Trophoblast cell (in vitro differentiated cells and primary cell): ENCODE data around the gene TXNL1.
"Not testable (repeated sequence)": the region's sequence is repeated elsewhere in the genome, so short reads cannot be mapped to it uniquely, and the experiment has no call there.

Experiments used
- DNase-seq, 2 donors: peaks; one replicate each; pipeline ENCODE4 v3.0.0-alpha.2; 2016
- H2AFZ ChIP-seq: 2 replicates; pipeline ENCODE4 v1.6.1; 2013; ENCODE audit warnings: low read length, moderate library complexity, mild to moderate bottlenecking; ENCODE audit not compliant: insufficient read depth, poor library complexity
- H2AK5ac ChIP-seq: 2 replicates; pipeline ENCODE4 v1.6.1; 2013; ENCODE audit warnings: mild to moderate bottlenecking, low read length
- H2BK120ac ChIP-seq: 2 replicates; pipeline ENCODE4 v1.6.1; 2013; ENCODE audit warnings: low read length, mild to moderate bottlenecking, moderate library complexity; ENCODE audit not compliant: insufficient read depth, poor library complexity
- H2BK12ac ChIP-seq: 2 replicates; pipeline ENCODE4 v1.6.1; 2013; ENCODE audit warnings: mild to moderate bottlenecking, low read length, moderate library complexity
- H2BK5ac ChIP-seq: 2 replicates; pipeline ENCODE4 v1.6.1; 2013; ENCODE audit warnings: low read length, low read depth, moderate library complexity, mild to moderate bottlenecking; ENCODE audit not compliant: poor library complexity
- H3K14ac ChIP-seq: 2 replicates; pipeline ENCODE4 v1.6.1; 2013; ENCODE audit warnings: mild to moderate bottlenecking, low read length
- H3K18ac ChIP-seq: 2 replicates; pipeline ENCODE4 v1.6.1; 2013; ENCODE audit warnings: mild to moderate bottlenecking, low read length
- H3K23ac ChIP-seq: 2 replicates; pipeline ENCODE4 v1.6.1; 2013; ENCODE audit warnings: low read length
- H3K27ac ChIP-seq: 2 replicates; pipeline ENCODE4 v1.5.1; 2013; ENCODE audit warnings: low read depth, mild to moderate bottlenecking, inconsistent platforms, low read length, moderate library complexity
- H3K27me3 ChIP-seq: 2 replicates; pipeline ENCODE4 v1.6.1; 2013; ENCODE audit warnings: inconsistent platforms, mild to moderate bottlenecking, low read length, moderate library complexity; ENCODE audit not compliant: insufficient read depth
- H3K36me3 ChIP-seq, 2 experiments: 1 replicate in 1 of 2; 2 replicates in 1 of 2; pipeline ENCODE4 v1.6.1; 2013; ENCODE audit warnings: low read length in 2 of 2, mild to moderate bottlenecking in 2 of 2, moderate library complexity in 1 of 2; ENCODE audit not compliant: insufficient read depth in 2 of 2, control insufficient read depth in 1 of 2
- H3K4ac ChIP-seq: 2 replicates; pipeline ENCODE4 v1.6.1; 2013; ENCODE audit warnings: low read depth, mild to moderate bottlenecking, low read length, moderate library complexity
- H3K4me1 ChIP-seq, 2 experiments: 1 replicate in 1 of 2; 2 replicates in 1 of 2; pipeline ENCODE4 v1.6.1; 2013; ENCODE audit warnings: low read length in 2 of 2, mild to moderate bottlenecking in 2 of 2, moderate library complexity in 1 of 2; ENCODE audit not compliant: insufficient read depth in 2 of 2, control insufficient read depth in 1 of 2
- H3K4me2 ChIP-seq: 2 replicates; pipeline ENCODE4 v1.6.1; 2013; ENCODE audit warnings: inconsistent platforms, mild to moderate bottlenecking, low read length, moderate library complexity
- H3K4me3 ChIP-seq: 2 replicates; pipeline ENCODE4 v1.5.1; 2013; ENCODE audit warnings: mild to moderate bottlenecking, low read depth, low read length, inconsistent platforms
- H3K79me1 ChIP-seq: one replicate; pipeline ENCODE4 v1.6.1; 2013; ENCODE audit warnings: low read length
- H3K79me2 ChIP-seq: 2 replicates; pipeline ENCODE4 v1.6.1; 2013; ENCODE audit warnings: low read length, mild to moderate bottlenecking; ENCODE audit not compliant: control insufficient read depth, insufficient read depth, poor library complexity
- H3K9ac ChIP-seq: 2 replicates; pipeline ENCODE4 v1.6.1; 2013; ENCODE audit warnings: mild to moderate bottlenecking, low read length
- H3K9me3 ChIP-seq: 2 replicates; pipeline ENCODE4 v1.6.1; 2013; ENCODE audit warnings: low read depth, mild to moderate bottlenecking, control low read depth, inconsistent platforms, low read length; ENCODE audit not compliant: insufficient read depth
- H4K12ac ChIP-seq: 2 replicates; pipeline ENCODE4 v1.6.1; 2013; ENCODE audit warnings: low read depth, mild to moderate bottlenecking, low read length, moderate library complexity
- H4K8ac ChIP-seq: 2 replicates; pipeline ENCODE4 v1.6.1; 2013; ENCODE audit warnings: low read depth, mild to moderate bottlenecking, low read length, moderate library complexity
- H4K91ac ChIP-seq: one replicate; pipeline ENCODE4 v1.6.1; 2013; ENCODE audit warnings: low read depth, mild to moderate bottlenecking, low read length, moderate library complexity
- WGBS: extraction: QIAGEN DNeasy Blood & Tissue Kit; methylation state at CpG from one replicate; pipeline ENCODE4 v1.1.7; 2013; ENCODE audit warnings: missing lambda C conversion rate; ENCODE audit not compliant: insufficient read length, insufficient coverage; ENCODE audit errors: extremely low coverage; 5-methylcytosine and 5-hydroxymethylcytosine counted together

TXNL1 gene

DNA sequence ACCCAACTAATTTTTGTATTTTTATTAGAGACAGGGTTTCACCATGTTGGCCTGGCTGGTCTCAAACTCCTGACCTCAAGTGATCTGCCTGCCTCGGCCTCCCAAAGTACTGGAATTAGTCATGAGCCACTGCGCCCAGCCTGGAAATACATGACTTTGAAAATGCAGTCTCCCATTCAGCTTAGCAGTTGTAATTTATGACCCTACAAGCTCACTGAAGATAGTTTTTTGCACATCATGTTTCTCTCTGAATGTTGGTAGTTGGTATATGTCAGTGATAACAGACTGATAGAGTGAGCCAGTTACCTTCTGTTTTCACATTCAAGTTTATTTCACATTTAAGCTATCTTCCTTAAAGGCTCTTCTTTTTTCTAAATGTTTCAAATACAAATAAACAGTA lies 19.9 kb upstream of the TXNL1 start:
- Histone ChIP-seq H3K4ac (no peak overlapping the region), H3K79me2 (no peaks in the 10 kb centered on the region), H2AK5ac (no peak overlapping the region), H2BK120ac (no peak overlapping the region), H3K23ac (no peak overlapping the region), H3K79me1 (no peaks in the 10 kb centered on the region), H3K36me3 (no peaks in the 10 kb centered on the region), H4K12ac (no peak overlapping the region), H4K8ac (no peak overlapping the region), H2BK12ac (no peak overlapping the region), H3K27ac (no peak overlapping the region), H3K4me3 (no peak overlapping the region), H3K4me2 (no peak overlapping the region), H2AFZ (no peak overlapping the region), H3K18ac (no peak overlapping the region), H2BK5ac (no peak overlapping the region), H3K14ac (no peak overlapping the region), H4K91ac (no peak overlapping the region), H3K9ac (no peak overlapping the region), H3K4me1 (no peaks in the 10 kb centered on the region), H3K9me3 (no peaks in the 10 kb centered on the region), H3K27me3 (no peaks in the 10 kb centered on the region)
- WGBS: no CpG with 5 or more reads among the region's 2 CpGs
- no peak for DNase-seq

DNA sequence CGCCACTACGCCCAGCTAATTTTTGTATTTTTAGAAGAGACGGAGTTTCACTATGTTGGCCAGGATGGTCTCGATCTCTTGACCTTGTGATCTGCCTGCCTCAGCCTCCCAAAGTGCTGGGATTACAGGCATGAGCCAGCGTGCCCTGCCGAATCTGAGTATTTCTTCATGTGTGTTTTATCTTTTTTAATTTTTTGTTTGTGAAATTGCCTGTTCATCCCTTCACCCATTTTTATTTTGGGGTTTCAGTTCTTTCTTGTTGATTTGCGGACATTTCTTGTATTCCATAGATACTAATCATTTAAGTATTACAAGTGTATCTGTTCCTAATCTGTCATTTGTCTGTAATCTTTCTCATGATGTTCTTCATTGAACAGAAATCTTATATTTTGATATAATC lies 15.9 kb upstream of the TXNL1 start:
- not testable (repeated sequence) for H4K91ac ChIP-seq, DNase-seq, H4K8ac ChIP-seq, H3K4me2 ChIP-seq, H3K9me3 ChIP-seq, H3K79me2 ChIP-seq, H3K27me3 ChIP-seq, H4K12ac ChIP-seq, H2AFZ ChIP-seq, H3K27ac ChIP-seq, H3K9ac ChIP-seq, H3K79me1 ChIP-seq, H3K14ac ChIP-seq, H2BK120ac ChIP-seq, H2BK12ac ChIP-seq, H3K36me3 ChIP-seq, H3K18ac ChIP-seq, H3K4me3 ChIP-seq, H3K4me1 ChIP-seq, H3K4ac ChIP-seq, H2BK5ac ChIP-seq, H3K23ac ChIP-seq, H2AK5ac ChIP-seq
- WGBS: no CpG with 5 or more reads among the region's 7 CpGs

DNA sequence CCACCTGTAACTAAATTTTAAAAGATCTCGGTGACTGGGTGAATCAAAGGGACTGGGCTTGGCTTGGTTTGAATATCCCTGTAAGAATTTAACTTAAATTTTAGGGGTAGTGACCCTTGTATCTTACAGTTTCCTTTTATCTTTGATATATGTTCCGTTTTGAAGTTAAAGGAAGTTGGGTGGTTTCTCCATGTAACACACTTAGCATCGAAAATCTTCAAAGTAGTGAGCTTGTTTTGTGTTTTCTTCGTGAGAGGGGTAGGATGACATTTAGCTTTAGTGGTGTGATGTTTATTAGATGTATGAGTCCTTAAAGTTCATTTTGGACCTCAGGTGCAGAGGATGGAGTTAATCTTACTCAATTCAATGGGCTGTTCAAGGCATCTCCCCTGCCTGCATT lies 14.4 kb upstream of the TXNL1 start:
- H3K4me1 ChIP-seq: no peaks in the 10 kb centered on the region
- no peak overlapping the region for H3K14ac ChIP-seq
- H2BK5ac ChIP-seq: no peak overlapping the region
- WGBS: no CpG with 5 or more reads among the region's 4 CpGs
- no peaks in the 10 kb centered on the region for H3K27me3 ChIP-seq
- peaks cover 3% of the 10 kb centered on the region for H3K79me2 ChIP-seq
- H3K9ac ChIP-seq: no peak overlapping the region
- H3K4me2 ChIP-seq: no peak overlapping the region
- no peak overlapping the region for H3K23ac ChIP-seq
- H3K4ac ChIP-seq: no peak overlapping the region
- no peak overlapping the region for H3K27ac ChIP-seq
- H4K8ac ChIP-seq: no peak overlapping the region
- DNase-seq: no peak
- no peaks in the 10 kb centered on the region for H3K9me3 ChIP-seq
- H2BK120ac ChIP-seq: no peak overlapping the region
- no peak overlapping the region for H4K12ac ChIP-seq
- H4K91ac ChIP-seq: no peak overlapping the region
- no peaks in the 10 kb centered on the region for H3K79me1 ChIP-seq
- no peak overlapping the region for H3K4me3 ChIP-seq
- no peaks in the 10 kb centered on the region for H3K36me3 ChIP-seq
- no peak overlapping the region for H2AFZ ChIP-seq
- no peak overlapping the region for H2BK12ac ChIP-seq
- no peak overlapping the region for H2AK5ac ChIP-seq
- H3K18ac ChIP-seq: no peak overlapping the region

DNA sequence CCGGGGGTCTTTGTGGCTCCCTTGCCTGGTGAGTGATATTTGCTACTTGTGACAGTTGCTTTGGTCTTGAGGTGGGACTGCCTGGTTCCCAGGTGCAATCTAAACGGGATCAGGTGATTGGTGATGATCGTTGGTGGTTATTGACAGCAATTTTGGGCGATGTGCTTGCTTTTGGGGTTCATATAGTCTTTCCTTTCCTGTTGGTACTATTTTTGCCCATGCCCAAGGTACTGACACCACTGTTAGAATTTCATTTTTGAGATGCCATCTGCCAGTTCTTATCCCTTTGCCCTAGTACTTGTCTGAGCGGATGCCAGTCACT lies 13.3 kb upstream of the TXNL1 start:
- H2BK120ac ChIP-seq: no peak overlapping the region
- peaks cover 3% of the 10 kb centered on the region for H3K79me2 ChIP-seq
- no peak overlapping the region for H2BK5ac ChIP-seq
- peak overlapping the region; percentile 57 for H3K9ac ChIP-seq
- H3K23ac ChIP-seq: no peak overlapping the region
- H3K36me3 ChIP-seq: no peaks in the 10 kb centered on the region
- peak overlapping the region; percentile 79 for H4K8ac ChIP-seq
- no peaks in the 10 kb centered on the region for H3K4me1 ChIP-seq
- H4K12ac ChIP-seq: no peak overlapping the region
- H3K79me1 ChIP-seq: no peaks in the 10 kb centered on the region
- no peak overlapping the region for H3K4ac ChIP-seq
- H3K27ac ChIP-seq: no peak overlapping the region
- H4K91ac ChIP-seq: no peak overlapping the region
- H2BK12ac ChIP-seq: no peak overlapping the region
- no peak for DNase-seq
- H3K18ac ChIP-seq: no peak overlapping the region
- peak overlapping the region; percentile 87 for H3K4me3 ChIP-seq
- no peaks in the 10 kb centered on the region for H3K27me3 ChIP-seq
- H3K4me2 ChIP-seq: peak overlapping the region; percentile 58
- H3K14ac ChIP-seq: no peak overlapping the region
- H2AK5ac ChIP-seq: no peak overlapping the region
- H2AFZ ChIP-seq: peak overlapping the region; percentile 66
- WGBS: no CpG with 5 or more reads among the region's 5 CpGs
- no peaks in the 10 kb centered on the region for H3K9me3 ChIP-seq
